Caco-2 (cell line): ENCODE results near the gene DIP2B. TPM values are rescaled to one million over a fixed set of nuclear protein-coding genes. Genes with fewer than 3 reads are reported as not detected.

Experiments
- BruUV-seq: library from RNA; stranded (reverse); fragments of 400-500 nt; replicated peaks from 2 replicates; lab custom pipeline; 2021; lab: Mats Ljungman, UMichigan
- CTCF ChIA-PET: fragments of 300-600 bp; sonication (Branson Sonifier 250); formaldehyde crosslinking; loops from one replicate; lab custom pipeline; 2022; ENCODE audit warnings: antibody characterized with exemption; lab: Charles Lee
- POLR2A ChIA-PET: fragments of 300-600 bp; sonication (Branson Sonifier 250); formaldehyde crosslinking; loops from one replicate; lab custom pipeline; 2022; ENCODE audit warnings: antibody characterized with exemption; lab: Charles Lee
- DNase-seq, 2 experiments: peaks; one replicate each; pipeline versions ENCODE4 v3.0.0 to v3.0.0-alpha.2; 2020 to 2022
- H3K27me3 ChIP-seq: replicated peaks from 2 replicates; pipeline ENCODE4 v1.6.0; 2011; ENCODE audit warnings: low read length; ENCODE audit not compliant: control insufficient read depth, insufficient read depth
- H3K36me3 ChIP-seq: 2 replicates; pipeline ENCODE4 v1.5.1; 2011; ENCODE audit warnings: low read length; ENCODE audit not compliant: control insufficient read depth, insufficient read depth
- H3K4me1 ChIP-seq: fragments of 250-450 bp; sonication (Bioruptor Pico); 2 replicates; pipeline ENCODE4 v1.5.1; 2020; ENCODE audit warnings: mild to moderate bottlenecking
- H3K4me3 ChIP-seq: 2 replicates; pipeline ENCODE4 v1.5.1; 2011; ENCODE audit warnings: low read depth, mild to moderate bottlenecking, control low read depth, low read length
- H3K9me3 ChIP-seq: fragments of 250-450 bp; sonication (Bioruptor Pico); 2 replicates; pipeline ENCODE4 v1.5.1; 2020; ENCODE audit warnings: mild to moderate bottlenecking, moderate library complexity
- H3K27ac Mint-ChIP-seq: one replicate; pipeline ENCODE4 v1.8.0; 2022; ENCODE audit warnings: mixed read lengths; ENCODE audit not compliant: unreplicated experiment
- H3K27me3 Mint-ChIP-seq: one replicate; pipeline ENCODE4 v1.8.0; 2022; ENCODE audit warnings: mixed read lengths; ENCODE audit not compliant: insufficient read depth, unreplicated experiment
- H3K36me3 Mint-ChIP-seq: one replicate; pipeline ENCODE4 v1.8.0; 2022; ENCODE audit warnings: mild to moderate bottlenecking, mixed read lengths; ENCODE audit not compliant: insufficient read depth, unreplicated experiment
- H3K4me1 Mint-ChIP-seq: one replicate; pipeline ENCODE4 v1.8.0; 2022; ENCODE audit warnings: low read depth, mixed read lengths; ENCODE audit not compliant: unreplicated experiment
- H3K4me3 Mint-ChIP-seq: one replicate; pipeline ENCODE4 v1.8.0; 2022; ENCODE audit warnings: mild to moderate bottlenecking, moderate library complexity, mixed read lengths; ENCODE audit not compliant: unreplicated experiment
- H3K9me3 Mint-ChIP-seq: one replicate; pipeline ENCODE4 v1.8.0; 2022; ENCODE audit warnings: mixed read lengths; ENCODE audit not compliant: unreplicated experiment
- intact Hi-C: fragments of 100-400 bp; cut with micrococcal nuclease; formaldehyde crosslinking; loops from one replicate; pipeline ENCODE4 v1.10.0; 2022; ENCODE audit not compliant: unreplicated experiment
- total RNA-seq: library from RNA; stranded (reverse); gene quantifications from 2 replicates; pipeline ENCODE4 v1.2.3, GENCODE V29; 2022
- TF ChIP-seq, protein P1 (sequence below), 2 experiments: fragments of 200-600 bp in 1 of 2; IDR thresholded peaks; 1 replicate in 1 of 2; 2 replicates in 1 of 2; pipeline versions ENCODE4 v1.5.1 to v1.8.0; 2011 to 2022; ENCODE audit warnings: antibody characterized with exemption in 1 of 2, control low read depth in 1 of 2, inconsistent platforms in 1 of 2, low read depth in 1 of 2, low read length in 1 of 2, mild to moderate bottlenecking in 1 of 2, moderate library complexity in 1 of 2; ENCODE audit not compliant: insufficient read depth in 1 of 2, severe bottlenecking in 1 of 2, unreplicated experiment in 1 of 2

The DIP2B gene
- total RNA-seq, 1 experiment from 2014 or later = 32.7 TPM

DNA sequence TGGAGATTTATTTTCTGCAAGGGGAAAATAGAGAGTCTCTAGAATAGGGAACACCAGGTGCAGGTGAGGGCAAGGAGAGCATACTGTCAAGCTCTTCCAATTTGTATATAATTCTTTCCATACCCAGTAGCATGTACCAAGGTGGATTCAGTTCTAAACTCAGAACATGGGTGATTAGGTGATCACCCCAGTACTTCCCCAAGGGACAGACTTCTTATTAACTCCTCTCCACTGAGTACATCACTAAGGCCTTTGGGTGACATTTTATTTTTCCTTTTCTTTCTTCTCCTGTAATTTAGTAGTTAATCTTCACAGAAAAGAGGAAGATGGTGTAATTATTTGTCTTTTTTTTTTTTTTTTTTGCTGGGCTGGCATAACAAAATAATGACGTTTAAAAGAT, 54.2 kb downstream of the DIP2B start:
- no peak overlapping the region for H3K4me3 ChIP-seq
- no peak overlapping the region for H3K27ac Mint-ChIP-seq
- ChIA-PET POLR2A (no interaction called here), CTCF (no interaction called here)
- peaks cover 33% of the 10 kb centered on the region for H3K4me1 Mint-ChIP-seq
- peaks cover 15% of the 10 kb centered on the region for H3K36me3 Mint-ChIP-seq
- no peaks in the 10 kb centered on the region for H3K9me3 ChIP-seq
- intact Hi-C loops = no loop called here
- H3K27me3 Mint-ChIP-seq = no peaks in the 10 kb centered on the region
- no TSS peak for BruUV-seq
- H3K9me3 Mint-ChIP-seq = no peaks in the 10 kb centered on the region
- no peaks in the 10 kb centered on the region for H3K27me3 ChIP-seq
- TF ChIP-seq, protein P1, sequence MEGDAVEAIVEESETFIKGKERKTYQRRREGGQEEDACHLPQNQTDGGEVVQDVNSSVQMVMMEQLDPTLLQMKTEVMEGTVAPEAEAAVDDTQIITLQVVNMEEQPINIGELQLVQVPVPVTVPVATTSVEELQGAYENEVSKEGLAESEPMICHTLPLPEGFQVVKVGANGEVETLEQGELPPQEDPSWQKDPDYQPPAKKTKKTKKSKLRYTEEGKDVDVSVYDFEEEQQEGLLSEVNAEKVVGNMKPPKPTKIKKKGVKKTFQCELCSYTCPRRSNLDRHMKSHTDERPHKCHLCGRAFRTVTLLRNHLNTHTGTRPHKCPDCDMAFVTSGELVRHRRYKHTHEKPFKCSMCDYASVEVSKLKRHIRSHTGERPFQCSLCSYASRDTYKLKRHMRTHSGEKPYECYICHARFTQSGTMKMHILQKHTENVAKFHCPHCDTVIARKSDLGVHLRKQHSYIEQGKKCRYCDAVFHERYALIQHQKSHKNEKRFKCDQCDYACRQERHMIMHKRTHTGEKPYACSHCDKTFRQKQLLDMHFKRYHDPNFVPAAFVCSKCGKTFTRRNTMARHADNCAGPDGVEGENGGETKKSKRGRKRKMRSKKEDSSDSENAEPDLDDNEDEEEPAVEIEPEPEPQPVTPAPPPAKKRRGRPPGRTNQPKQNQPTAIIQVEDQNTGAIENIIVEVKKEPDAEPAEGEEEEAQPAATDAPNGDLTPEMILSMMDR (IDR thresholded peaks at IDR 0.05; ENCODE audit: insufficient read depth in 1 of 2, low read depth in 1 of 2, low read length in 1 of 2, severe bottlenecking in 1 of 2, unreplicated experiment in 1 of 2) = no peak
- no peaks in the 10 kb centered on the region for H3K36me3 ChIP-seq
- no peak for DNase-seq
- H3K4me3 Mint-ChIP-seq = no peak overlapping the region
- peaks cover 39% of the 10 kb centered on the region for H3K4me1 ChIP-seq

DNA sequence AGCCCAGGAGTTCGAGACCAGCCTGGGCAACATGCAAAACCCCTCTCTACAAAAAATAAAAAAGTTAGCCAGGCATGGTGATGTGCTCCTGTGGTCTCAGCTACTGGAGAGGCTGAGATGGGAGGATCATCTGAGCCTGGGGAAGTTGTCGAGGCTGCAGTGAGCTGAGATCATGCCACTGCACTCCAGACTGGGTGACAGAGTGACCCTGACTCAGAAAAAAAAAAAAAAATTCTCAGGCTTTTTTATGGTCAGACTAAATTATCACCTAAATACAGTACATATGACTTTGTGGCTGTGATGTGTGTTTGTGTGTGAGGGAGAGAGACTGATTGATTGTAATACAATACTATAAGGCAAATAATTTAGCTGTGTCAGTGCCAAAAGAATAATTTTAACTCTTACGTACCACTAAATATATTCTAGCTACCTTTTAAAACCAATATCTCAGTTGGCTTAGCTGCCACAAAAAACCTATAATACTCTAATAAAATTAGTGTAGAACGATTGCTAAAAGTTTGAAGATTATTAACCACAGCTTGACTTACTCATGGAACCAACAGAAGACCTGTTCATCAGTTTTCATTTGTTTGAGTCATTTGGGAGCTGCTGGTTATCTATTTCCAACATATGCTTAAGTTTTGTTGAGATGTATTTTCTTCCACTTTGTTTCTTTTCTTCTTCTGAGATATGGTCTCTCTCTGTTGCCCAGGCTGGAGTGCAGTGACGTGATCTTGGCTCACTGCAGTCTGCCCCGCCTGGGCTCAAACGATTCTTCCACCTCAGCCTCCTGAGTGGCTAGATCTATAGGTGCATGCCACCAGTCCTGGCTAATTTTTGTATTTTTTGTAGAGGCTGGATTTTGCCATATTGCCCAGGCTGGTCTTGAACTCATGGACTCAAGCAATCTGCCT, 58.0 kb downstream of the DIP2B start:
- Mint-ChIP-seq H3K4me1 (peaks cover 8% of the 10 kb centered on the region), H3K27me3 (no peaks in the 10 kb centered on the region), H3K27ac (no peak overlapping the region), H3K36me3 (peaks cover 6% of the 10 kb centered on the region), H3K9me3 (no peaks in the 10 kb centered on the region), H3K4me3 (no peak overlapping the region)
- intact Hi-C loops = no loop called here
- no peak for DNase-seq
- POLR2A ChIA-PET = no interaction called here
- Histone ChIP-seq H3K4me3 (no peak overlapping the region), H3K4me1 (peaks cover 5% of the 10 kb centered on the region; the same call in 1 of the 2 replicates), H3K36me3 (no peaks in the 10 kb centered on the region), H3K9me3 (no peaks in the 10 kb centered on the region), H3K27me3 (no peaks in the 10 kb centered on the region)
- CTCF ChIA-PET = no interaction called here
- BruUV-seq = no TSS peak
- TF ChIP-seq, protein P1 (IDR thresholded peaks at IDR 0.05; ENCODE audit: insufficient read depth in 1 of 2, low read depth in 1 of 2, low read length in 1 of 2, severe bottlenecking in 1 of 2, unreplicated experiment in 1 of 2) = no peak

GRCh38 chr12:50563434-50563787, 58.6 kb downstream of the DIP2B start:
- TF ChIP-seq, protein P1 (IDR thresholded peaks at IDR 0.05; ENCODE audit: insufficient read depth in 1 of 2, low read depth in 1 of 2, low read length in 1 of 2, severe bottlenecking in 1 of 2, unreplicated experiment in 1 of 2) = no peak
- H3K27me3 Mint-ChIP-seq = no peaks in the 10 kb centered on the region
- no peak overlapping the region for H3K4me3 Mint-ChIP-seq
- H3K27ac Mint-ChIP-seq = no peak overlapping the region
- H3K36me3 Mint-ChIP-seq = peaks cover 3% of the 10 kb centered on the region
- H3K9me3 ChIP-seq = no peaks in the 10 kb centered on the region
- no peaks in the 10 kb centered on the region for H3K36me3 ChIP-seq
- H3K27me3 ChIP-seq = no peaks in the 10 kb centered on the region
- CTCF ChIA-PET = interaction anchor here (0.6 kb wide), 1 partner anchor 59 kb away, joined by 3 read pairs; the partner anchor contains the start of gene DIP2B
- H3K4me3 ChIP-seq = no peak overlapping the region
- H3K4me1 ChIP-seq = peaks cover 11% of the 10 kb centered on the region; the same call in 1 of the 2 replicates
- H3K9me3 Mint-ChIP-seq = no peaks in the 10 kb centered on the region
- DNase-seq = no peak
- BruUV-seq = no TSS peak
- H3K4me1 Mint-ChIP-seq = peaks cover 13% of the 10 kb centered on the region
- intact Hi-C loops = no loop called here
- POLR2A ChIA-PET = interaction anchor here (0.7 kb wide), 1 partner anchor 9 kb away, joined by 3 read pairs; no protein-coding TSS in a partner anchor
